Neural progenitor cell (in vitro differentiated cells): ENCODE measurements around the gene CYP2C18. TPM values are rescaled to one million over a fixed set of nuclear protein-coding genes. Genes with fewer than 3 reads are reported as not detected.
A peak's percentile ranks its signal among the peaks of the same experiment; 100 is the strongest.
"Not testable (repeated sequence)": the region's sequence is repeated elsewhere in the genome, so short reads cannot be mapped to it uniquely, and the experiment has no call there.

Source experiments
- DNase-seq: peaks from one replicate; pipeline ENCODE4 v3.0.0-alpha.2; 2016; ENCODE audit warnings: low spot score
- H2AFZ ChIP-seq: fragments of 200-600 bp; sonication (generic); replicated peaks from 2 replicates; pipeline ENCODE4 v1.6.1; 2016; ENCODE audit warnings: antibody characterized with exemption
- H3F3A ChIP-seq: fragments of 200-600 bp; sonication (generic); 2 replicates; pipeline ENCODE4 v1.6.1; 2016; ENCODE audit warnings: antibody characterized with exemption, low read depth
- H3K27ac ChIP-seq: fragments of 200-600 bp; sonication (generic); 2 replicates; pipeline ENCODE4 v1.5.1; 2016; ENCODE audit warnings: mild to moderate bottlenecking
- H3K27me3 ChIP-seq: fragments of 200-600 bp; sonication (generic); 2 replicates; pipeline ENCODE4 v1.6.1; 2016; ENCODE audit warnings: mild to moderate bottlenecking, moderate library complexity
- H3K36me3 ChIP-seq: fragments of 200-600 bp; sonication (generic); 2 replicates; pipeline ENCODE4 v1.5.1; 2016
- H3K4me1 ChIP-seq: fragments of 200-600 bp; sonication (generic); 2 replicates; pipeline ENCODE4 v1.6.1; 2016; ENCODE audit warnings: mixed run types
- H3K4me2 ChIP-seq: fragments of 200-600 bp; sonication (generic); 2 replicates; pipeline ENCODE4 v1.6.1; 2016
- H3K4me3 ChIP-seq: fragments of 200-600 bp; sonication (generic); 2 replicates; pipeline ENCODE4 v1.5.1; 2016
- H3K79me2 ChIP-seq: fragments of 200-600 bp; sonication (generic); 2 replicates; pipeline ENCODE4 v1.6.1; 2016; ENCODE audit warnings: low read depth
- H3K9ac ChIP-seq: fragments of 200-600 bp; sonication (generic); 2 replicates; pipeline ENCODE4 v1.6.1; 2016
- H3K9me3 ChIP-seq: fragments of 200-600 bp; sonication (generic); 2 replicates; pipeline ENCODE4 v1.5.1; 2016; ENCODE audit warnings: low read depth
- H4K20me1 ChIP-seq: fragments of 200-600 bp; sonication (generic); 2 replicates; pipeline ENCODE4 v1.6.1; 2016; ENCODE audit warnings: low read depth
- H3K27ac Mint-ChIP-seq: 3 replicates; pipeline ENCODE4 v1.8.0; 2021; ENCODE audit warnings: mixed read lengths
- H3K27me3 Mint-ChIP-seq: 2 replicates; pipeline ENCODE4 v1.8.0; 2022; ENCODE audit warnings: low read depth, mild to moderate bottlenecking, inconsistent platforms, moderate library complexity, mixed read lengths; ENCODE audit not compliant: insufficient read depth
- H3K36me3 Mint-ChIP-seq: 3 replicates; pipeline ENCODE4 v1.8.0; 2021; ENCODE audit warnings: mixed read lengths
- H3K4me1 Mint-ChIP-seq: 3 replicates; pipeline ENCODE4 v1.8.0; 2021; ENCODE audit warnings: mixed read lengths
- H3K4me3 Mint-ChIP-seq: 3 replicates; pipeline ENCODE4 v1.8.0; 2021; ENCODE audit warnings: mild to moderate bottlenecking, moderate library complexity, mixed read lengths
- H3K9me3 Mint-ChIP-seq: 3 replicates; pipeline ENCODE4 v1.8.0; 2020; ENCODE audit warnings: mixed read lengths
- EZH2 ChIP-seq: fragments of 200-600 bp; sonication (generic); IDR thresholded peaks from 2 replicates; pipeline ENCODE4 v1.6.1; 2017; ENCODE audit warnings: antibody characterized with exemption, mild to moderate bottlenecking, moderate library complexity
- EZH2phosphoT487 ChIP-seq: fragments of 200-600 bp; sonication (generic); IDR thresholded peaks from 2 replicates; pipeline ENCODE4 v1.6.1; 2017; ENCODE audit warnings: antibody characterized with exemption
- total RNA-seq: library from RNA; depleted of rRNA; stranded (reverse); fragments of >200 nt; gene quantifications from 2 replicates; pipeline ENCODE4 v1.2.3, GENCODE V29; 2015; ENCODE audit warnings: low replicate concordance
- TF ChIP-seq, protein P1 (sequence below): fragments of 200-600 bp; sonication (generic); IDR thresholded peaks from 2 replicates; pipeline ENCODE4 v1.5.1; 2017; ENCODE audit warnings: antibody characterized with exemption, mild to moderate bottlenecking

Gene CYP2C18
- total RNA-seq, 1 donor from 2014 or later = not detected

DNA sequence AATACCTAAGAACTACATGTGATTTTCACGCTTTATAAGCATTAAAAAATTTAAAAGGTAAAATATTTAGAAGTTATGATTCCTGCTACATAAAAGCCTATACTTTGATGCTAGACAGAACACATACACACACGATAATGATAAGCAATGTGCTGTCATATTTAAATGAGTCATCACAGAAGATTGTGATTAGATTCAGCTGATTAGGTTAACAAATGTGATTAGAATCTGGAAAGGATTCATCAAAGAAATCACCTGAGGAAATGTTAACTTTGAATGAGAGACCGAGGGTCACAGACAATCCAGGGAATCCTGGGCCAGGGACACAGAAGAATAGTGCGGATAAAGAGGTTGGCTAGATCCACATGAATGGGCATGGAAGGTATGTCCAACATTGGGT, 42.0 kb upstream of the CYP2C18 start:
- Histone ChIP-seq H3K79me2 (no peaks in the 10 kb centered on the region), H2AFZ (no peak overlapping the region), H3F3A (no peaks in the 10 kb centered on the region), H3K9ac (no peak overlapping the region), H4K20me1 (no peaks in the 10 kb centered on the region), H3K4me3 (no peak overlapping the region), H3K9me3 (no peaks in the 10 kb centered on the region), H3K4me1 (no peaks in the 10 kb centered on the region), H3K36me3 (no peaks in the 10 kb centered on the region), H3K27ac (no peak overlapping the region), H3K4me2 (no peak overlapping the region), H3K27me3 (no peaks in the 10 kb centered on the region)
- Mint-ChIP-seq H3K9me3 (peaks cover 22% of the 10 kb centered on the region), H3K27me3 (no peaks in the 10 kb centered on the region), H3K4me3 (no peak overlapping the region), H3K36me3 (peaks cover 2% of the 10 kb centered on the region), H3K4me1 (no peaks in the 10 kb centered on the region), H3K27ac (no peak overlapping the region)
- no peak for DNase-seq
- TF ChIP-seq, protein P1, sequence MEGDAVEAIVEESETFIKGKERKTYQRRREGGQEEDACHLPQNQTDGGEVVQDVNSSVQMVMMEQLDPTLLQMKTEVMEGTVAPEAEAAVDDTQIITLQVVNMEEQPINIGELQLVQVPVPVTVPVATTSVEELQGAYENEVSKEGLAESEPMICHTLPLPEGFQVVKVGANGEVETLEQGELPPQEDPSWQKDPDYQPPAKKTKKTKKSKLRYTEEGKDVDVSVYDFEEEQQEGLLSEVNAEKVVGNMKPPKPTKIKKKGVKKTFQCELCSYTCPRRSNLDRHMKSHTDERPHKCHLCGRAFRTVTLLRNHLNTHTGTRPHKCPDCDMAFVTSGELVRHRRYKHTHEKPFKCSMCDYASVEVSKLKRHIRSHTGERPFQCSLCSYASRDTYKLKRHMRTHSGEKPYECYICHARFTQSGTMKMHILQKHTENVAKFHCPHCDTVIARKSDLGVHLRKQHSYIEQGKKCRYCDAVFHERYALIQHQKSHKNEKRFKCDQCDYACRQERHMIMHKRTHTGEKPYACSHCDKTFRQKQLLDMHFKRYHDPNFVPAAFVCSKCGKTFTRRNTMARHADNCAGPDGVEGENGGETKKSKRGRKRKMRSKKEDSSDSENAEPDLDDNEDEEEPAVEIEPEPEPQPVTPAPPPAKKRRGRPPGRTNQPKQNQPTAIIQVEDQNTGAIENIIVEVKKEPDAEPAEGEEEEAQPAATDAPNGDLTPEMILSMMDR = no peak
- TF ChIP-seq EZH2 (no peak), EZH2phosphoT487 (no peak)

DNA sequence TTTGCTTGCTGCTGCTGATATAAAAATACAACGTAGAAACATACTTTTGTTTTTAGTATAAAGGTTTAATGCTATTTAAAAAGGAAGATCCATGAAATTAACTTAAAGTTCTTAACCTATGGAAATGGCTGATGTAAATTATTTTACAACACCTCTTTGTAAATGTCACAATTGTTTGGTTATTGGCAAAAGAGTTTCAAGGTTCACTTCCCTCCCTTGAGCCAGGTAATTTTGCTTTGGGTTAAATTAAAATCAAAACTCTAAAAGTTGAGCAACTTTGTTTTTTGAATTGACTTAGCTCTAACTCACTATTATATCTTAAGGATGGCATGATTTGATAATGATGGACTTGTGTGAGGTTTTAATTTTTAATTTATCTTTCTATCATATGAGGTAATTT, 39.2 kb upstream of the CYP2C18 start:
- Mint-ChIP-seq H3K36me3 (no peaks in the 10 kb centered on the region), H3K4me3 (no peak overlapping the region), H3K4me1 (no peaks in the 10 kb centered on the region), H3K27me3 (no peaks in the 10 kb centered on the region), H3K9me3 (peaks cover 2% of the 10 kb centered on the region), H3K27ac (no peak overlapping the region)
- H3K4me2 ChIP-seq = no peak overlapping the region
- no peak overlapping the region for H3K4me3 ChIP-seq
- H4K20me1 ChIP-seq = no peaks in the 10 kb centered on the region
- no peaks in the 10 kb centered on the region for H3K4me1 ChIP-seq
- no peaks in the 10 kb centered on the region for H3K27me3 ChIP-seq
- no peak overlapping the region for H3K9ac ChIP-seq
- TF ChIP-seq, protein P1 = no peak
- TF ChIP-seq EZH2 (no peak), EZH2phosphoT487 (no peak)
- H3K9me3 ChIP-seq = no peaks in the 10 kb centered on the region
- no peak overlapping the region for H2AFZ ChIP-seq
- H3K27ac ChIP-seq = no peak overlapping the region
- no peak for DNase-seq
- no peaks in the 10 kb centered on the region for H3K79me2 ChIP-seq
- no peaks in the 10 kb centered on the region for H3F3A ChIP-seq
- no peaks in the 10 kb centered on the region for H3K36me3 ChIP-seq

DNA sequence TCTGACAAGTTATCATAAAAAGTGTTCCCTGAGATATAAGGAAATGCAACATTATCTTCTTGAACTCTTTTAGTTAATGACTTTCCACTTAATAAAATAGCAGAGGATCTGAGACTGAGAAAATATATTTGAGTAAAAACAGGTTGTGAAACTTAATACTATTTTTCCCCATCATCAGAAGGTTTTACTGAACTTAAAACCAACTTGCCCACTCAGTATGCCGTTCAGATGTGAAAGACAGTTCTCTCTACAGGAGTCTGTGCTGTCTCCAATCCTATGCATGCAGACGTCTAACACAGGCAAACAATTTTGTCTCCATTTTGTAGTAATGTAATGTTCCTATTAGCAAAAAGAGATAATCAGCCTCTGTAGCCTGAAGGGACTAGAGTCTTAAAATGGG, 38.2 kb upstream of the CYP2C18 start:
- H3K27me3 Mint-ChIP-seq = no peaks in the 10 kb centered on the region
- H3K4me2 ChIP-seq = no peak overlapping the region
- no peaks in the 10 kb centered on the region for H3K4me1 ChIP-seq
- H3K36me3 Mint-ChIP-seq = no peaks in the 10 kb centered on the region
- H3K9me3 ChIP-seq = no peaks in the 10 kb centered on the region
- no peaks in the 10 kb centered on the region for H3K4me1 Mint-ChIP-seq
- H3K79me2 ChIP-seq = no peaks in the 10 kb centered on the region
- no peak overlapping the region for H3K4me3 ChIP-seq
- no peak overlapping the region for H2AFZ ChIP-seq
- H3K4me3 Mint-ChIP-seq = no peak overlapping the region
- H3K36me3 ChIP-seq = no peaks in the 10 kb centered on the region
- H3K27ac ChIP-seq = no peak overlapping the region
- no peaks in the 10 kb centered on the region for H4K20me1 ChIP-seq
- no peak for DNase-seq
- TF ChIP-seq, protein P1 = no peak
- TF ChIP-seq EZH2phosphoT487 = no peak
- no peak for TF ChIP-seq EZH2
- no peaks in the 10 kb centered on the region for H3K27me3 ChIP-seq
- H3K9ac ChIP-seq = no peak overlapping the region
- H3F3A ChIP-seq = no peaks in the 10 kb centered on the region
- no peak overlapping the region for H3K27ac Mint-ChIP-seq
- H3K9me3 Mint-ChIP-seq = no peaks in the 10 kb centered on the region

DNA sequence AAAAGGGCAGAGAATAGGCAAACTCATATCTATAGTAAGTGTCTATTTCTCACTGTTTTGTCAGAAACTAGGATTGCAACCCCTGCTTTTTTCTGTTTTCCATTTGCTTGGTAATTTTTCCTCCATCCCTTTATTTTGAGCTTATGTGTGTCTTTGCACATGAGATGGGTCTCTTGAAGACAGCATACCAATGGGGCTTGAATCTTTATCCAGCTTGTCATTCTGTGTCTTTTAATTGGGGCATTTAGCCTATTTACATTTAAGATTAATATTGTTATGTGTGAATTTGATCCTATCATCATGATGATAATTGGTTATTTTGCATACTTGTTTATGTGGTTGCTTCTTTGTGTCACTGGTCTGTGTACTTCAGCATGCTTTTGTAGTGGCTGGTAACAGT, 28.3 kb upstream of the CYP2C18 start:
- not testable (repeated sequence) for H3K9me3 ChIP-seq, H3K36me3 ChIP-seq, H2AFZ ChIP-seq, H3F3A ChIP-seq, H3K27me3 Mint-ChIP-seq, H3K36me3 Mint-ChIP-seq, H3K27ac Mint-ChIP-seq, H3K9ac ChIP-seq, H3K4me1 Mint-ChIP-seq, H3K4me1 ChIP-seq, H3K4me3 Mint-ChIP-seq, H3K9me3 Mint-ChIP-seq, H3K27me3 ChIP-seq, DNase-seq, H3K27ac ChIP-seq, H4K20me1 ChIP-seq, H3K79me2 ChIP-seq, H3K4me3 ChIP-seq, H3K4me2 ChIP-seq

DNA sequence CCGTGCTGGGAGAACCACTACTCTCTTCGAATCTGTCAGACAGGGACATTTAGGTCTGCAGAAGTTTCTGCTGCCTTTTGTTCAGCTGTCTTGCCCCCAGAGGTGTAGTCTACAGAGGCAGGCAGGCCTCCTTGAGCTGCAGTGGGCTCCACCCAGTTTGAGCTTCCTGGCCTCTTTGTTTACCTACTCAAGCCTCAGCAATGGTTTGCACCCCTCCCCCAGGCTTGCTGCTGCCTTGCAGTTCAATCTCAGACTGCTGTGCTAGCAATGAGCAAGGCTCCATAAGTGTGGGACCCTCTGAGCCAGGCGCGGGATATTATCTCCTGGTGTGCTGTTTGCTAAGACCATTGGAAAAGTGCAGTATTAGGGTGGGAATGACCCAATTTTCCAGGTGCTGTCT, 20.5 kb upstream of the CYP2C18 start:
- H3K27ac ChIP-seq, H3K27me3 ChIP-seq, H3K27ac Mint-ChIP-seq, H3K79me2 ChIP-seq, H3K36me3 Mint-ChIP-seq, H3K4me2 ChIP-seq, H3K9me3 Mint-ChIP-seq, H3K9ac ChIP-seq, H3K4me1 Mint-ChIP-seq, H3F3A ChIP-seq, H3K9me3 ChIP-seq, DNase-seq, H3K4me3 Mint-ChIP-seq, H4K20me1 ChIP-seq, H3K27me3 Mint-ChIP-seq, H3K4me3 ChIP-seq, H3K36me3 ChIP-seq: not testable (repeated sequence)
- Histone ChIP-seq H3K4me1 (peaks cover 12% of the 10 kb centered on the region), H2AFZ (peak overlapping the region; percentile 26)
